ENCODE results near the gene ATP6V0E2. TPM values are rescaled to one million over a fixed set of nuclear protein-coding genes. Genes with fewer than 3 reads are reported as not detected.
"Not testable (repeated sequence)": the region's sequence is repeated elsewhere in the genome, so short reads cannot be mapped to it uniquely, and the experiment has no call there.

The ATP6V0E2 gene
- total RNA-seq, 4 donors from 2014 or later = 1.9 to 56.7 (median 28.4) TPM

DNA sequence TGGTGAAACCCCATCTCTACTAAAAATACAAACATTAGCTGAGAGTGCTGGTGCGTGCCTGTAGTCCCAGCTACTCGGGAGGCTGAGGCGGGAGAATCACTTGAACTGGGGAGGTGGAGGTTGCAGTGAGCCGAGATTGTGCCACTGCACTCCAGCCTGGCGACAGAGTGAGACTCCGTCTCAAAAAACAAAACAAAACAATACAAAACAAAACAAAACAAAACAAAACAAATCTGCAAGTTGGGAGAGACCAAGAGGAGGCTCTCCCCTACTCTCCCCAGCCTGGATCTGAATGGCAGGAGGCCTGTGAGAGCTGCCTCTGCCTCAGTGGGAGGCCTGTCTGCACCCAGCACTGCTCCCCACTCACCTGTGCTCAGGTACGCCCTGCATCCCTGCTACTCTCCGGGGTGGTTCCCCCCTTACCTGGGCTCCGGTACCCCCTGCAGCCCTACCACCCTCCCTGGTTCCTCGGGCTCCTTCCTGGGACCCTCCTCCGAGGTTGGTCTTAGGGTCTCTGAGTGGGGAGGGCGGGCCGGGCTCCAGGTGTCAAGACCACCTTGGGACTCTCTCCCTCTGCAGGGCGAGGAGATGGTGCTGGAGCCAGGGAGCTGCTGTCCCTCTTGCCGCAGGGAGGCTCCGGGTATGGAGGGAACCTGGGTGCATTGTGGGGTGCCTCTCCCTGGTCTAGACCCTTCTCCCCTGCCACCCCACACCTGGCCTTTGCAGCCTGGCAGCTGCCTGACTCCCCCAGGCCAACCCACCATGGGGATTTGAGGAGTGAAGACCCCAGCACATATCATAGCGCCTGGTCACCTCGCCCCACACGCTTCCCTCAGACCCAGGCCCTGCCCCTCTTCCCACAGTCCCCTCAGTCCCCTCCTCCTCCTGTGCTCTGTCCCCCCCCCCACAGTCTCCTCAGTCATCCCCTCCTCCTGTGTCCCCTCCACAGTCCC lies 45.1 kb upstream of the ATP6V0E2 start:
- in situ Hi-C loops (cut with MboI; ENCODE audit: low pct_ligation_motif_present in 1 of 4, low pct_unique_long_range_greater_than_20kb in 1 of 4, low sequenced_read_pairs in 3 of 4) (no loop called here), intact Hi-C loops (cut with DNase I; ENCODE audit: low total_unique reads) (no loop called here)
- Histone ChIP-seq H3K27ac (no peak overlapping the region), H3K9me3 (no peaks in the 10 kb centered on the region), H3K27me3 (peaks cover 5% of the 10 kb centered on the region), H3K4me1 (no peaks in the 10 kb centered on the region), H3K4me3 (no peak overlapping the region), H3K36me3 (no peaks in the 10 kb centered on the region)
- no peak for TF ChIP-seq EP300 (IDR thresholded peaks at IDR 0.05; ENCODE audit: low read depth)
- no peak for TF ChIP-seq POLR2A (IDR thresholded peaks at IDR 0.05)
- TF ChIP-seq POLR2AphosphoS5 (IDR thresholded peaks at IDR 0.05) = no peak
- TF ChIP-seq, protein P1, sequence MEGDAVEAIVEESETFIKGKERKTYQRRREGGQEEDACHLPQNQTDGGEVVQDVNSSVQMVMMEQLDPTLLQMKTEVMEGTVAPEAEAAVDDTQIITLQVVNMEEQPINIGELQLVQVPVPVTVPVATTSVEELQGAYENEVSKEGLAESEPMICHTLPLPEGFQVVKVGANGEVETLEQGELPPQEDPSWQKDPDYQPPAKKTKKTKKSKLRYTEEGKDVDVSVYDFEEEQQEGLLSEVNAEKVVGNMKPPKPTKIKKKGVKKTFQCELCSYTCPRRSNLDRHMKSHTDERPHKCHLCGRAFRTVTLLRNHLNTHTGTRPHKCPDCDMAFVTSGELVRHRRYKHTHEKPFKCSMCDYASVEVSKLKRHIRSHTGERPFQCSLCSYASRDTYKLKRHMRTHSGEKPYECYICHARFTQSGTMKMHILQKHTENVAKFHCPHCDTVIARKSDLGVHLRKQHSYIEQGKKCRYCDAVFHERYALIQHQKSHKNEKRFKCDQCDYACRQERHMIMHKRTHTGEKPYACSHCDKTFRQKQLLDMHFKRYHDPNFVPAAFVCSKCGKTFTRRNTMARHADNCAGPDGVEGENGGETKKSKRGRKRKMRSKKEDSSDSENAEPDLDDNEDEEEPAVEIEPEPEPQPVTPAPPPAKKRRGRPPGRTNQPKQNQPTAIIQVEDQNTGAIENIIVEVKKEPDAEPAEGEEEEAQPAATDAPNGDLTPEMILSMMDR (IDR thresholded peaks at IDR 0.05) = no peak
- WGBS, 2 donors (ENCODE audit: low coverage in 1 of 2) = 79% methylated on average over 16 of the region's 19 CpGs; no CpG with 5 or more reads in 1 of the 2 donors
- no peak for DNase-seq

DNA sequence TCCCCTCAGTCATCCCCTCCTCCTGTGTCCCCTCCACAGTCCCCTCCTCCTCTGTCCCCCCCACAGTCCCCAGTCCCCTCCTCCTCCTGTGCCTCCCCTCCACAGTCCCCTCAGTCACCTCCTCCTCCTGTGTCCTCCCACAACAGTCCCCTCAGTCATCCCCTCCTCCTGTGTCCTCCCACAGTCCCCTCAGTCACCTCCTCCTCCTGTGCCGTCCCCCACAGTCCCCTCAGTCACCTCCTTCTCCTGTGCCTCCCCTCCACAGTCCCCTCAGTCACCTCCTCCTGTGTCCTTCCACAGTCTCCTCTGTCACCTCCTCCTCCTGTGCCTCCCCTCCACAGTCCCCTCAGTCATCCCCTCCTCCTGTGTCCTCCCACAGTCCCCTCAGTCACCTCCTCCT lies 43.2 kb upstream of the ATP6V0E2 start:
- H3K4me3 ChIP-seq; intact Hi-C loops (cut with DNase I; ENCODE audit: low total_unique reads); H3K27ac ChIP-seq; H3K4me1 ChIP-seq; H3K27me3 ChIP-seq; H3K36me3 ChIP-seq; H3K9me3 ChIP-seq; in situ Hi-C loops (cut with MboI; ENCODE audit: low pct_ligation_motif_present in 1 of 4, low pct_unique_long_range_greater_than_20kb in 1 of 4, low sequenced_read_pairs in 3 of 4); DNase-seq: not testable (repeated sequence)
- 46% methylated on average over 1 of the region's 1 CpG; no CpG with 5 or more reads in 1 of the 2 donors for WGBS, 2 donors (ENCODE audit: low coverage in 1 of 2)

DNA sequence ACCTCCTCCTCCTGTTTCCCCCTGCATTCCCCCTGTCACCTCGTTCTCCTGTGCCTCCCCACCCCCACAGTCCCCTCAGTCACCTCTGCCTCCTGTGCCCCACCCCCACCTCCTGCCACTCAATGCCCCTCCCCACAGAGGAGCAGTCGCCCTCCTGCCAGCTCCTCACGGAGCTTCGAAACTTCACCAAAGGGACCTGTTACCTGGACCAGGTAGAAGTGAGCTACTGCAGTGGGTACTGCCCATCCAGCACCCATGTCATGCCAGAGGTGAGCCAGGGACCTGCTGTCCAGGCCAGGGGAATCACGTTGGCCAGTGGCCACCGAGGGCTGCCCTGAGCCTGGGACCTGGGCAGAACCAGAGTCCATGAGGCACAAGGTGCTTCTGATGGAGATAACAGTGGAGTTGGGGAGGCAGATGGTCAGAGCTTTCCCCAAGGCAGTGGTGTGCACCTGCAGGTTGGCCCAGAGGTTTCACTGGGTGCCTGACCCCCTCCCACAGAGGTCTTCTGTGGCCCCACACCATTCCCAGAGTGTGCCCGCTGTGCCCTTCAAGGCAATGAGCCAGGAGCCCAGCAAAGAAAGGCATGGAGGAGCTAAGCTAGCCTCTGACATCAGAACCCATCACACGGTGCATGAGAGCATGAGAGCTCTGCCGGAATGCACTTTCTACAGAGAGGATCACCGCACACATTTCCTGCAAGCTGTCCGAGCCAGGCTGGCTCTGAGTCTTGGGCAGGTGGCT lies 42.6 kb upstream of the ATP6V0E2 start:
- H3K4me1 ChIP-seq = no peaks in the 10 kb centered on the region
- no peak overlapping the region for H3K27ac ChIP-seq
- 47% methylated on average over 8 of the region's 11 CpGs; no CpG with 5 or more reads in 1 of the 2 donors for WGBS, 2 donors (ENCODE audit: low coverage in 1 of 2)
- H3K4me3 ChIP-seq = no peak overlapping the region
- H3K9me3 ChIP-seq = no peaks in the 10 kb centered on the region
- TF ChIP-seq, protein P1 (IDR thresholded peaks at IDR 0.05) = no peak
- TF ChIP-seq POLR2AphosphoS5 (IDR thresholded peaks at IDR 0.05) = no peak
- TF ChIP-seq POLR2A (IDR thresholded peaks at IDR 0.05) = no peak
- DNase-seq = no peak
- in situ Hi-C loops (cut with MboI; ENCODE audit: low pct_ligation_motif_present in 1 of 4, low pct_unique_long_range_greater_than_20kb in 1 of 4, low sequenced_read_pairs in 3 of 4) = no loop called here
- intact Hi-C loops (cut with DNase I; ENCODE audit: low total_unique reads) = no loop called here
- peaks cover 10% of the 10 kb centered on the region for H3K27me3 ChIP-seq
- no peaks in the 10 kb centered on the region for H3K36me3 ChIP-seq

DNA sequence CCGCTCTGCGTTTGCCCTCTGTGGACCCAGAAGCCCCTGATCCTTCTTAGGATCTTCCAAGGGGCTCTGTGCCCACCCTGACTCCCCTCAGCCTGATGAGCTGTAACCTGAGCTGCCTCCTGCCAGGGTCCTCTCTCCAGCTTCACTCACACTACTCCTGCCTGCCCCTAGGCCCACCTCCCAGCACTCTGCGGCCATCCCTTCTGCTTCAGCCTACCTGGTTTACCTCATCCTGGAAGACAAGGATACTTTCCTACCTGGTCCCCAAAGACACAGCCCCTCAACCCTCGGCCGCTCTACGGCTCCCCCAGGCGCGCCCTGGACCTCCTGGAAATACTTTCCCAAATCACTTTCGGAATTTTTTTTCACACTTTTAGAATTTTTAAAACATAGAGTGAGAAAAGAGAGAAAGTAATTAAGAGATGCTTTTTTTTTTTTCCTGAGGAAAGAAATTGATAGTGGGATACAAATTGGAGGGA lies 42.0 kb upstream of the ATP6V0E2 start:
- DNase-seq = no peak
- in situ Hi-C loops (cut with MboI; ENCODE audit: low pct_ligation_motif_present in 1 of 4, low pct_unique_long_range_greater_than_20kb in 1 of 4, low sequenced_read_pairs in 3 of 4) = no loop called here
- intact Hi-C loops (cut with DNase I; ENCODE audit: low total_unique reads) = no loop called here
- TF ChIP-seq POLR2AphosphoS5 (IDR thresholded peaks at IDR 0.05) = no peak
- TF ChIP-seq, protein P1 (IDR thresholded peaks at IDR 0.05) = no peak
- H3K27me3 ChIP-seq = peaks cover 10% of the 10 kb centered on the region
- H3K36me3 ChIP-seq = no peaks in the 10 kb centered on the region
- H3K9me3 ChIP-seq = no peaks in the 10 kb centered on the region
- WGBS, 2 donors (ENCODE audit: low coverage in 1 of 2) = 71% methylated on average over 6 to 9 of the region's 9 CpGs
- H3K4me1 ChIP-seq = no peaks in the 10 kb centered on the region
- no peak overlapping the region for H3K4me3 ChIP-seq
- no peak overlapping the region for H3K27ac ChIP-seq

All from transverse colon (tissue), 4 donors.